ENCODE measurements around the gene GREB1L. TPM values are rescaled to one million over a fixed set of nuclear protein-coding genes. Genes with fewer than 3 reads are reported as not detected.

The GREB1L gene
- total and polyA plus RNA-seq, 2 donors (not counting 3 experiments of a cell fraction or from before 2014, with no cell fraction given), result 0.22 to 0.41 TPM

DNA sequence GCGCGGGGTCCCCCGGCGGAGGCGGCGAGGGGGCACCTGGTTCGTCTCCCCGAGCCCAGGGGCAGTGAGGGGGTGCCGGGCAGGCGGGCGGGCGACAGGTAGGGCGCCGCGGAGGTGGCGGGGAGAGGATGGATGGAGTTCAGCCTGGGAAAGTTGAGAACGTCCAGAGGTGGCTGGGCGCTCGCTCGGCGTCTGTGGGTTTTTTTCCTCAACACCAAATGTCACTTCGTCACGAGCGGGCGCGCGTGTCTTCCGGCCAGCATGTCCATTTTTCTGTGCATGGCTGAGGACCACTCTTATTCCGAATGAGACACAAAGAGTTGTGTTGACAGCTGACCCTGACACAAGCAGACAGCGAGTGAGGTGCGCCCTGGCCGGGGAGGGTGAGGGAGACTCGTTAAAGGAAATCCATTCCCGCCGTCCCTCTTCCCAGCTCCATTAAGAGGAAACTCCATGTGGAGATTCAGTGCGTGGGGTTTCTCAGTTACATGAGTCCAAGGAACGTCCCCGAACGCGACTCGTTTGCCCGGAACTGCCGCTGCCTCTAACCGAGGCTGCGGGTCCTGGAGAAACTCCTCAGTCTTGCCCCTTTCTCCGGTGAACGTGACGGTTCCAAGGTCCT, 859 bp downstream of the GREB1L start:
- CTCF ChIA-PET, result interaction anchor here (0.7 to 1.5 kb wide), 4 partner anchors 14 to 358 kb away, joined by 3 to 4 read pairs (median 3); partner anchors contain the start of gene ESCO1
- FAIRE-seq, result no peak
- H3K36me3 ChIP-seq (ENCODE audit: control insufficient read depth in 2 of 2, extremely low read depth in 1 of 2, insufficient read depth in 2 of 2, low read length in 2 of 2), result no peaks in the 10 kb centered on the region
- no peak overlapping the region for H3K9ac ChIP-seq (replicated peaks; ENCODE audit: extremely low read depth, insufficient read depth, low read length)
- H3K79me2 ChIP-seq (ENCODE audit: control insufficient read depth, insufficient read depth, low read length), result no peaks in the 10 kb centered on the region
- TF ChIP-seq EZH2 (IDR thresholded peaks at IDR 0.05; ENCODE audit: borderline replicate concordance, low read depth, low read length, severe bottlenecking) (peak; percentile 32), CTCF (IDR thresholded peaks at IDR 0.05; ENCODE audit: extremely low read depth in 1 of 2, insufficient read depth in 1 of 2, low read depth in 1 of 2, low read length in 2 of 2) (no peak)
- H3K4me1 ChIP-seq (ENCODE audit: control insufficient read depth, extremely low read depth, insufficient read depth, low read length), result peaks cover 17% of the 10 kb centered on the region
- no peak overlapping the region for H3K27ac ChIP-seq (ENCODE audit: insufficient read depth, low read depth, low read length)
- dilution Hi-C loops (cut with MboI; ENCODE audit: extremely low pct_ligation_motif_present, low sequenced_read_pairs) (no loop called here), intact Hi-C loops (cut with micrococcal nuclease) (no loop called here)
- peak overlapping the region; percentile 46 to 63 (median 59) for H3K4me3 ChIP-seq (replicated peaks in 1 of 3; ENCODE audit: insufficient read depth in 1 of 3, low read depth in 1 of 3, low read length in 3 of 3)
- POLR2A ChIA-PET, result no interaction called here
- H2AFZ ChIP-seq (ENCODE audit: low read depth, low read length), result peak overlapping the region; percentile 83
- BruUV-seq (replicated peaks), result no TSS peak
- H3K9me1 ChIP-seq (replicated peaks; ENCODE audit: control insufficient read depth, extremely low read depth, insufficient read depth, low read length), result no peaks in the 10 kb centered on the region
- no peaks in the 10 kb centered on the region for H3K9me3 ChIP-seq (replicated peaks; ENCODE audit: control insufficient read depth, insufficient read depth, low read length)
- no peak for DNase-seq (ENCODE audit: low read depth, low spot score)
- H4K20me1 ChIP-seq (replicated peaks; ENCODE audit: control insufficient read depth, extremely low read depth, insufficient read depth, low read length), result no peaks in the 10 kb centered on the region
- peaks cover 17 to 48% of the 10 kb centered on the region in 2 experiments for H3K27me3 ChIP-seq (ENCODE audit: control insufficient read depth in 2 of 2, insufficient read depth in 2 of 2, low read length in 2 of 2)
- peak overlapping the region; percentile 28 for H3K4me2 ChIP-seq (ENCODE audit: insufficient read depth, low read length)

GRCh38 chr18:21254576-21254975, 12.5 kb downstream of the GREB1L start:
- H3K36me3 ChIP-seq (ENCODE audit: control insufficient read depth in 2 of 2, extremely low read depth in 1 of 2, insufficient read depth in 2 of 2, low read length in 2 of 2), result no peaks in the 10 kb centered on the region
- H3K27me3 ChIP-seq (ENCODE audit: control insufficient read depth in 2 of 2, insufficient read depth in 2 of 2, low read length in 2 of 2), result peaks cover 0 to 10% of the 10 kb centered on the region in 2 experiments
- H3K4me3 ChIP-seq (replicated peaks in 1 of 3; ENCODE audit: insufficient read depth in 1 of 3, low read depth in 1 of 3, low read length in 3 of 3), result no peak overlapping the region
- H2AFZ ChIP-seq (ENCODE audit: low read depth, low read length), result no peak overlapping the region
- CTCF ChIA-PET, result no interaction called here
- intact Hi-C loops (cut with micrococcal nuclease), result no loop called here
- dilution Hi-C loops (cut with MboI; ENCODE audit: extremely low pct_ligation_motif_present, low sequenced_read_pairs), result no loop called here
- H3K27ac ChIP-seq (ENCODE audit: insufficient read depth, low read depth, low read length), result no peak overlapping the region
- no peak for FAIRE-seq
- TF ChIP-seq CTCF (IDR thresholded peaks at IDR 0.05; ENCODE audit: extremely low read depth in 1 of 2, insufficient read depth in 1 of 2, low read depth in 1 of 2, low read length in 2 of 2) (no peak), POLR2AphosphoS5 (IDR thresholded peaks at IDR 0.05; ENCODE audit: insufficient read depth, low read depth, low read length) (no peak), MYC (IDR thresholded peaks at IDR 0.05; ENCODE audit: low read depth, low read length) (no peak), EZH2 (IDR thresholded peaks at IDR 0.05; ENCODE audit: borderline replicate concordance, low read depth, low read length, severe bottlenecking) (no peak), JUN (IDR thresholded peaks at IDR 0.05; ENCODE audit: borderline replicate concordance, insufficient read depth, insufficient read length, low read depth) (no peak), FOS (IDR thresholded peaks at IDR 0.05; ENCODE audit: borderline replicate concordance, insufficient read depth, low read length) (no peak), POLR2A (IDR thresholded peaks at IDR 0.05; ENCODE audit: low read depth, low read length) (no peak), GATA2 (IDR thresholded peaks at IDR 0.05; ENCODE audit: insufficient read depth, insufficient read length, low read depth, low read length) (no peak)
- TF ChIP-seq, protein P1, sequence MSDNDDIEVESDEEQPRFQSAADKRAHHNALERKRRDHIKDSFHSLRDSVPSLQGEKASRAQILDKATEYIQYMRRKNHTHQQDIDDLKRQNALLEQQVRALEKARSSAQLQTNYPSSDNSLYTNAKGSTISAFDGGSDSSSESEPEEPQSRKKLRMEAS (IDR thresholded peaks at IDR 0.05; ENCODE audit: insufficient read depth, insufficient read length), result no peak
- H3K9ac ChIP-seq (replicated peaks; ENCODE audit: extremely low read depth, insufficient read depth, low read length), result no peak overlapping the region
- DNase-seq (ENCODE audit: low read depth, low spot score), result no peak
- BruUV-seq (replicated peaks), result no TSS peak
- H3K4me1 ChIP-seq (ENCODE audit: control insufficient read depth, extremely low read depth, insufficient read depth, low read length), result no peaks in the 10 kb centered on the region
- H3K4me2 ChIP-seq (ENCODE audit: insufficient read depth, low read length), result no peak overlapping the region
- H3K9me1 ChIP-seq (replicated peaks; ENCODE audit: control insufficient read depth, extremely low read depth, insufficient read depth, low read length), result no peaks in the 10 kb centered on the region
- no peaks in the 10 kb centered on the region for H3K9me3 ChIP-seq (replicated peaks; ENCODE audit: control insufficient read depth, insufficient read depth, low read length)
- H3K79me2 ChIP-seq (ENCODE audit: control insufficient read depth, insufficient read depth, low read length), result no peaks in the 10 kb centered on the region
- H4K20me1 ChIP-seq (replicated peaks; ENCODE audit: control insufficient read depth, extremely low read depth, insufficient read depth, low read length), result no peaks in the 10 kb centered on the region
- POLR2A ChIA-PET, result no interaction called here
